H9 (cell line): ENCODE data around the gene KCNG2. TPM values are rescaled to one million over a fixed set of nuclear protein-coding genes. Genes with fewer than 3 reads are reported as not detected.

Source experiments
- DNase-seq: peaks from one replicate; pipeline ENCODE4 v3.0.0-alpha.2; 2017
- H2AFZ ChIP-seq: one replicate; pipeline ENCODE4 v1.6.1; 2013; ENCODE audit warnings: mild to moderate bottlenecking, low read length, control low read depth, moderate library complexity
- H2AK5ac ChIP-seq: 2 replicates; pipeline ENCODE4 v1.6.1; 2013; ENCODE audit warnings: low read length, control low read depth, mixed read lengths; ENCODE audit not compliant: insufficient read length
- H2BK120ac ChIP-seq: one replicate; pipeline ENCODE4 v1.6.1; 2013; ENCODE audit warnings: low read depth, mild to moderate bottlenecking, low read length, control low read depth, inconsistent platforms; ENCODE audit not compliant: poor library complexity, severe bottlenecking
- H2BK12ac ChIP-seq: 2 replicates; pipeline ENCODE4 v1.6.1; 2013; ENCODE audit warnings: low read length, control low read depth, mixed read lengths, low read depth; ENCODE audit not compliant: insufficient read length
- H2BK15ac ChIP-seq: 2 replicates; pipeline ENCODE4 v1.6.1; 2013; ENCODE audit warnings: low read depth, low read length, control low read depth
- H2BK20ac ChIP-seq: one replicate; pipeline ENCODE4 v1.6.1; 2013; ENCODE audit warnings: low read depth, mild to moderate bottlenecking, low read length, control low read depth, inconsistent platforms; ENCODE audit not compliant: poor library complexity, severe bottlenecking
- H2BK5ac ChIP-seq: 2 replicates; pipeline ENCODE4 v1.6.1; 2013; ENCODE audit warnings: low read length, control low read depth, mixed read lengths; ENCODE audit not compliant: insufficient read length
- H3K14ac ChIP-seq: 2 replicates; pipeline ENCODE4 v1.6.1; 2013; ENCODE audit warnings: low read length, control low read depth; ENCODE audit not compliant: insufficient read depth
- H3K18ac ChIP-seq: 2 replicates; pipeline ENCODE4 v1.6.1; 2013; ENCODE audit warnings: low read depth, mild to moderate bottlenecking, mixed read lengths, low read length, control low read depth; ENCODE audit not compliant: insufficient read length
- H3K23ac ChIP-seq: 2 replicates; pipeline ENCODE4 v1.6.1; 2013; ENCODE audit warnings: low read length, control low read depth, mixed read lengths, low read depth; ENCODE audit not compliant: insufficient read length
- H3K23me2 ChIP-seq: 2 replicates; pipeline ENCODE4 v1.6.1; 2013; ENCODE audit warnings: low read depth, mild to moderate bottlenecking, mixed read lengths, low read length, control low read depth; ENCODE audit not compliant: insufficient read length, poor library complexity, severe bottlenecking
- H3K27ac ChIP-seq: 2 replicates; pipeline ENCODE4 v1.5.1; 2013; ENCODE audit warnings: low read length, control low read depth, mixed read lengths, low read depth; ENCODE audit not compliant: insufficient read length
- H3K27me3 ChIP-seq: 2 replicates; pipeline ENCODE4 v1.6.1; 2013; ENCODE audit warnings: low read length, control low read depth, inconsistent platforms; ENCODE audit not compliant: insufficient read depth
- H3K4ac ChIP-seq: 2 replicates; pipeline ENCODE4 v1.6.1; 2013; ENCODE audit warnings: low read depth, mild to moderate bottlenecking, control low read depth, inconsistent platforms, low read length, moderate library complexity
- H3K4me1 ChIP-seq: 2 replicates; pipeline ENCODE4 v1.6.1; 2013; ENCODE audit warnings: low read length, control low read depth, inconsistent platforms; ENCODE audit not compliant: insufficient read depth
- H3K4me2 ChIP-seq: 2 replicates; pipeline ENCODE4 v1.6.1; 2013; ENCODE audit warnings: low read length, control low read depth, mixed read lengths; ENCODE audit not compliant: insufficient read length, insufficient read depth
- H3K56ac ChIP-seq: 2 replicates; pipeline ENCODE4 v1.6.1; 2013; ENCODE audit warnings: low read depth, mild to moderate bottlenecking, mixed read lengths, low read length, control low read depth; ENCODE audit not compliant: insufficient read length
- H3K79me1 ChIP-seq: 2 replicates; pipeline ENCODE4 v1.6.1; 2013; ENCODE audit warnings: low read depth, mild to moderate bottlenecking, moderate library complexity, low read length, control low read depth, inconsistent platforms; ENCODE audit not compliant: insufficient read depth, poor library complexity, severe bottlenecking
- H3K79me2 ChIP-seq: 2 replicates; pipeline ENCODE4 v1.6.1; 2013; ENCODE audit warnings: low read length, control low read depth, inconsistent platforms; ENCODE audit not compliant: insufficient read depth
- H3K9ac ChIP-seq: 2 replicates; pipeline ENCODE4 v1.6.1; 2013; ENCODE audit warnings: low read length, control low read depth, mixed read lengths; ENCODE audit not compliant: insufficient read length; ENCODE audit errors: extremely low read depth
- H3K9me3 ChIP-seq: one replicate; pipeline ENCODE4 v1.6.1; 2013; ENCODE audit warnings: low read depth, low read length, inconsistent platforms; ENCODE audit not compliant: control insufficient read depth
- H3T11ph ChIP-seq: one replicate; pipeline ENCODE4 v1.6.1; 2013; ENCODE audit warnings: mild to moderate bottlenecking, low read length, control low read depth, inconsistent platforms
- H4K20me1 ChIP-seq: one replicate; pipeline ENCODE4 v1.6.1; 2013; ENCODE audit not compliant: control insufficient read depth, insufficient read length, insufficient read depth
- H4K5ac ChIP-seq: 2 replicates; pipeline ENCODE4 v1.6.1; 2013; ENCODE audit warnings: low read depth, mild to moderate bottlenecking, mixed read lengths, low read length, control low read depth; ENCODE audit not compliant: insufficient read length
- H4K8ac ChIP-seq: replicated peaks from 2 replicates; pipeline ENCODE4 v1.6.1; 2013; ENCODE audit warnings: low read length, control low read depth, mixed read lengths, low read depth; ENCODE audit not compliant: insufficient read length
- H4K91ac ChIP-seq: 2 replicates; pipeline ENCODE4 v1.6.1; 2013; ENCODE audit warnings: low read depth, mild to moderate bottlenecking, moderate library complexity, mixed read lengths, low read length, control low read depth; ENCODE audit not compliant: insufficient read length
- H3K27ac Mint-ChIP-seq, 3 experiments: 2 replicates in 2 of 3; 3 replicates in 1 of 3; pipeline ENCODE4 v1.8.0; 2020 to 2021; ENCODE audit warnings: mixed read lengths in 3 of 3, mild to moderate bottlenecking in 1 of 3, moderate library complexity in 1 of 3
- H3K27me3 Mint-ChIP-seq: 2 replicates; pipeline ENCODE4 v1.8.0; 2021; ENCODE audit warnings: low read depth, mild to moderate bottlenecking, moderate library complexity, mixed read lengths
- H3K36me3 Mint-ChIP-seq, 3 experiments: 2 replicates in 2 of 3; 3 replicates in 1 of 3; pipeline ENCODE4 v1.8.0; 2020 to 2021; ENCODE audit warnings: low read depth in 3 of 3, mixed read lengths in 3 of 3; ENCODE audit not compliant: insufficient read depth in 1 of 3
- H3K4me1 Mint-ChIP-seq, 2 experiments: 2 replicates each; pipeline ENCODE4 v1.8.0; 2020; ENCODE audit warnings: mixed read lengths in 2 of 2
- H3K4me3 Mint-ChIP-seq, 2 experiments: 2 replicates in 1 of 2; 3 replicates in 1 of 2; pipeline ENCODE4 v1.8.0; 2020 to 2021; ENCODE audit warnings: mild to moderate bottlenecking in 2 of 2, mixed read lengths in 2 of 2, moderate library complexity in 1 of 2
- H3K9me3 Mint-ChIP-seq, 2 experiments: 2 replicates in 1 of 2; 3 replicates in 1 of 2; pipeline ENCODE4 v1.8.0; 2020; ENCODE audit warnings: mild to moderate bottlenecking in 2 of 2, mixed read lengths in 2 of 2, moderate library complexity in 1 of 2
- WGBS: extraction: QIAGEN DNeasy Blood & Tissue Kit; methylation state at CpG from one replicate; pipeline ENCODE4 v1.1.7; 2013; ENCODE audit warnings: missing lambda C conversion rate, low lambda C conversion rate, mixed read lengths; ENCODE audit not compliant: insufficient read length; ENCODE audit errors: extremely low coverage; 5-methylcytosine and 5-hydroxymethylcytosine counted together
- total RNA-seq: library from RNA; stranded (reverse); gene quantifications from 2 replicates; pipeline ENCODE4 v1.2.1, GENCODE V29; 2021
- TF ChIP-seq, protein P1 (sequence below): fragments of 200-600 bp; sonication (generic); conservative IDR thresholded peaks from 3 replicates; pipeline ENCODE4 v1.8.0; 2021; ENCODE audit warnings: antibody characterized with exemption, mild to moderate bottlenecking

KCNG2 gene
- total RNA-seq, 1 experiment from 2014 or later: 0.15 TPM

DNA sequence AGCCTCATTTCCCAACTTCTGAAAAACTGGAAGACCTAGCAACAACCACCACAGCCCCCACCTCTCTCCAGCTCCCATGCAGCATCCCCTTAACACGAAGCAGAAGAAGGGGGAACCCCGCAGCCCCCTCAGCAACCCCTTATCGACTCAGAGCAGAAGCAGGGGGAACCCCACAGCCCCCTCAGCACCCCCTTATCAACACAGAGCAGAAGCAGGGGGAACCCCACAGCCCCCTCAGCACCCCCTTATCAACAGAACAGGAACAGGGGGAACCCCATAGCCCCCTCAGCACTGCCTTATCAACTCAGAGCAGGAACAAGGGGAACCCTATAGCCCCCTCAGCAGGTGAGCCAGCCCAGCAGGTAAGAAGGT, 147.0 kb downstream of the KCNG2 start:
- H2BK20ac ChIP-seq: no peak overlapping the region
- WGBS: no CpG with 5 or more reads among the region's 3 CpGs
- H3K79me1 ChIP-seq: no peaks in the 10 kb centered on the region
- no peak overlapping the region for H2BK120ac ChIP-seq
- no peak overlapping the region for H3K4me2 ChIP-seq
- H3K9ac ChIP-seq: no peak overlapping the region
- H3K4ac ChIP-seq: no peak overlapping the region
- H3K27ac ChIP-seq: no peak overlapping the region
- peak; percentile 11 for DNase-seq
- Mint-ChIP-seq H3K4me1 (peaks cover 7 to 19% of the 10 kb centered on the region in 2 experiments), H3K4me3 (no peak overlapping the region), H3K36me3 (peaks cover 0 to 15% (median 6%) of the 10 kb centered on the region in 3 experiments; a peak in 4 of 7 replicates), H3K27ac (no peak overlapping the region), H3K9me3 (no peaks in the 10 kb centered on the region; a peak in 1 of 5 replicates), H3K27me3 (peaks cover 18% of the 10 kb centered on the region)
- no peaks in the 10 kb centered on the region for H4K20me1 ChIP-seq
- H2BK15ac ChIP-seq: no peak overlapping the region
- no peak overlapping the region for H2BK12ac ChIP-seq
- no peak overlapping the region for H4K5ac ChIP-seq
- H2BK5ac ChIP-seq: no peak overlapping the region
- no peak overlapping the region for H4K8ac ChIP-seq
- H2AFZ ChIP-seq: no peak overlapping the region
- no peak overlapping the region for H3K18ac ChIP-seq
- no peak overlapping the region for H3K14ac ChIP-seq
- TF ChIP-seq, protein P1, sequence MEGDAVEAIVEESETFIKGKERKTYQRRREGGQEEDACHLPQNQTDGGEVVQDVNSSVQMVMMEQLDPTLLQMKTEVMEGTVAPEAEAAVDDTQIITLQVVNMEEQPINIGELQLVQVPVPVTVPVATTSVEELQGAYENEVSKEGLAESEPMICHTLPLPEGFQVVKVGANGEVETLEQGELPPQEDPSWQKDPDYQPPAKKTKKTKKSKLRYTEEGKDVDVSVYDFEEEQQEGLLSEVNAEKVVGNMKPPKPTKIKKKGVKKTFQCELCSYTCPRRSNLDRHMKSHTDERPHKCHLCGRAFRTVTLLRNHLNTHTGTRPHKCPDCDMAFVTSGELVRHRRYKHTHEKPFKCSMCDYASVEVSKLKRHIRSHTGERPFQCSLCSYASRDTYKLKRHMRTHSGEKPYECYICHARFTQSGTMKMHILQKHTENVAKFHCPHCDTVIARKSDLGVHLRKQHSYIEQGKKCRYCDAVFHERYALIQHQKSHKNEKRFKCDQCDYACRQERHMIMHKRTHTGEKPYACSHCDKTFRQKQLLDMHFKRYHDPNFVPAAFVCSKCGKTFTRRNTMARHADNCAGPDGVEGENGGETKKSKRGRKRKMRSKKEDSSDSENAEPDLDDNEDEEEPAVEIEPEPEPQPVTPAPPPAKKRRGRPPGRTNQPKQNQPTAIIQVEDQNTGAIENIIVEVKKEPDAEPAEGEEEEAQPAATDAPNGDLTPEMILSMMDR: no peak
- no peaks in the 10 kb centered on the region for H3K27me3 ChIP-seq
- no peaks in the 10 kb centered on the region for H3K23me2 ChIP-seq
- no peak overlapping the region for H3K56ac ChIP-seq
- H2AK5ac ChIP-seq: no peak overlapping the region
- H3K79me2 ChIP-seq: no peaks in the 10 kb centered on the region
- H4K91ac ChIP-seq: no peak overlapping the region
- no peaks in the 10 kb centered on the region for H3K4me1 ChIP-seq
- H3K9me3 ChIP-seq: no peaks in the 10 kb centered on the region
- no peak overlapping the region for H3K23ac ChIP-seq
- no peak overlapping the region for H3T11ph ChIP-seq
